Activated B cell treated with CpG ODN at 0.5 μM for 24 hours (primary cell): ENCODE results near the gene CPNE4. TPM values are rescaled to one million over a fixed set of nuclear protein-coding genes. Genes with fewer than 3 reads are reported as not detected.

Experiments used
- ATAC-seq: fragments of 200-7000 bp; cut with Tn5 transposase; one replicate; pipeline ENCODE4 v1.10.0; 2021; ENCODE audit warnings: low read depth, mild to moderate bottlenecking, moderate library complexity
- CTCF ChIA-PET: fragments of 350-600 bp; sonication (Branson Sonifier 250); formaldehyde crosslinking; loops from one replicate; lab custom pipeline; 2021; ENCODE audit warnings: antibody characterized with exemption; lab: Charles Lee
- POLR2A ChIA-PET: fragments of 350-600 bp; sonication (Branson Sonifier 250); formaldehyde crosslinking; loops from one replicate; lab custom pipeline; 2021; ENCODE audit warnings: antibody characterized with exemption; lab: Charles Lee
- DNase-seq: peaks from one replicate; pipeline ENCODE4 v3.0.0; 2022
- H3K27ac Mint-ChIP-seq: one replicate; pipeline ENCODE4 v1.8.0; 2020; ENCODE audit warnings: mixed read lengths
- H3K27me3 Mint-ChIP-seq: one replicate; pipeline ENCODE4 v1.8.0; 2021; ENCODE audit warnings: mixed read lengths
- H3K36me3 Mint-ChIP-seq: one replicate; pipeline ENCODE4 v1.8.0; 2021; ENCODE audit warnings: low read depth, mixed read lengths
- H3K4me1 Mint-ChIP-seq: one replicate; pipeline ENCODE4 v1.8.0; 2021; ENCODE audit warnings: mixed read lengths
- H3K4me3 Mint-ChIP-seq: one replicate; pipeline ENCODE4 v1.8.0; 2020; ENCODE audit warnings: mild to moderate bottlenecking, mixed read lengths
- H3K9me3 Mint-ChIP-seq: one replicate; pipeline ENCODE4 v1.8.0; 2020; ENCODE audit warnings: mixed read lengths
- intact Hi-C: fragments of 100-400 bp; cut with micrococcal nuclease; formaldehyde crosslinking; loops from one replicate; pipeline ENCODE4 v1.15.1; 2024
- total RNA-seq: library from RNA; stranded (reverse); gene quantifications from 2 replicates; pipeline ENCODE4 v1.2.3, GENCODE V29; 2022
- TF ChIP-seq, protein P1 (sequence below): fragments of 200-600 bp; IDR thresholded peaks from one replicate; pipeline ENCODE4 v1.8.0; 2022; ENCODE audit warnings: antibody characterized with exemption, mild to moderate bottlenecking

CPNE4 gene
- total RNA-seq, 1 donor from 2014 or later, result not detected

GRCh38 chr3:131612745-131613144, 422.1 kb downstream of the CPNE4 start:
- intact Hi-C loops, result no loop called here

DNA sequence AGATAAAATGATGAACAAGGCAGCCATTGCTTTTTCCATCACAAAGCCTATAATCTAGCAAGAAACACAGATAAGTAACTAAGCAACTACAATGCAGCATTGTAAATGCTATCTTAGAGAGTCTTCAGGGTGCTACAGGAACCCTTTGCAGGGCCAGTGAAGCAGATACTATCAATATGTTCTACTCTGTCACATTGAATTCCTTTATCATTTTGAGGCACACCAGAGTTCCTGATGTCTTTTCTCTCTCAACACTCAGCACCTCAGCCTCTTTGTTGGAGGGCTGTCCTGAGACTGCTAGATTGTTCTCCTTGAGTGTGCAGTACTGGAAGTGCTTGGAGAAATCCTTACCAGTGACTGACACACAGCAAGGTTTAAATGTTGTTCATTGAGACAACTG, 424.6 kb downstream of the CPNE4 start:
- ChIA-PET POLR2A (no interaction called here), CTCF (no interaction called here)
- no peak overlapping the region for H3K27ac Mint-ChIP-seq
- intact Hi-C loops, result no loop called here
- H3K4me1 Mint-ChIP-seq, result no peaks in the 10 kb centered on the region
- H3K36me3 Mint-ChIP-seq, result no peaks in the 10 kb centered on the region
- no peak overlapping the region for H3K4me3 Mint-ChIP-seq
- TF ChIP-seq, protein P1, sequence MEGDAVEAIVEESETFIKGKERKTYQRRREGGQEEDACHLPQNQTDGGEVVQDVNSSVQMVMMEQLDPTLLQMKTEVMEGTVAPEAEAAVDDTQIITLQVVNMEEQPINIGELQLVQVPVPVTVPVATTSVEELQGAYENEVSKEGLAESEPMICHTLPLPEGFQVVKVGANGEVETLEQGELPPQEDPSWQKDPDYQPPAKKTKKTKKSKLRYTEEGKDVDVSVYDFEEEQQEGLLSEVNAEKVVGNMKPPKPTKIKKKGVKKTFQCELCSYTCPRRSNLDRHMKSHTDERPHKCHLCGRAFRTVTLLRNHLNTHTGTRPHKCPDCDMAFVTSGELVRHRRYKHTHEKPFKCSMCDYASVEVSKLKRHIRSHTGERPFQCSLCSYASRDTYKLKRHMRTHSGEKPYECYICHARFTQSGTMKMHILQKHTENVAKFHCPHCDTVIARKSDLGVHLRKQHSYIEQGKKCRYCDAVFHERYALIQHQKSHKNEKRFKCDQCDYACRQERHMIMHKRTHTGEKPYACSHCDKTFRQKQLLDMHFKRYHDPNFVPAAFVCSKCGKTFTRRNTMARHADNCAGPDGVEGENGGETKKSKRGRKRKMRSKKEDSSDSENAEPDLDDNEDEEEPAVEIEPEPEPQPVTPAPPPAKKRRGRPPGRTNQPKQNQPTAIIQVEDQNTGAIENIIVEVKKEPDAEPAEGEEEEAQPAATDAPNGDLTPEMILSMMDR, result no peak
- DNase-seq, result no peak
- no peak for ATAC-seq
- no peaks in the 10 kb centered on the region for H3K9me3 Mint-ChIP-seq
- peaks cover 4% of the 10 kb centered on the region for H3K27me3 Mint-ChIP-seq

More at GRCh38 chr3:131612745-131613144, 422.1 kb downstream of the CPNE4 start:
- ATAC-seq (no peak), DNase-seq (no peak)
- ChIA-PET CTCF (no interaction called here), POLR2A (no interaction called here)
- no peak overlapping the region for H3K27ac Mint-ChIP-seq
- H3K4me3 Mint-ChIP-seq, result no peak overlapping the region
- TF ChIP-seq, protein P1, result no peak
- H3K9me3 Mint-ChIP-seq, result no peaks in the 10 kb centered on the region
- no peaks in the 10 kb centered on the region for H3K36me3 Mint-ChIP-seq
- no peaks in the 10 kb centered on the region for H3K4me1 Mint-ChIP-seq
- peaks cover 6% of the 10 kb centered on the region for H3K27me3 Mint-ChIP-seq

- peaks cover 4% of the 10 kb centered on the region for H3K27me3 Mint-ChIP-seq
- H3K27ac Mint-ChIP-seq, result no peak overlapping the region
- DNase-seq (no peak), ATAC-seq (no peak)
- H3K36me3 Mint-ChIP-seq, result no peaks in the 10 kb centered on the region
- TF ChIP-seq, protein P1, result no peak
- POLR2A ChIA-PET, result no interaction called here
- intact Hi-C loops, result no loop called here
- no peaks in the 10 kb centered on the region for H3K9me3 Mint-ChIP-seq
- H3K4me1 Mint-ChIP-seq, result no peaks in the 10 kb centered on the region
- H3K4me3 Mint-ChIP-seq, result no peak overlapping the region
- CTCF ChIA-PET, result no interaction called here
Observed at GRCh38 chr3:131608741-131609140, 426.1 kb downstream of the CPNE4 start.

DNA sequence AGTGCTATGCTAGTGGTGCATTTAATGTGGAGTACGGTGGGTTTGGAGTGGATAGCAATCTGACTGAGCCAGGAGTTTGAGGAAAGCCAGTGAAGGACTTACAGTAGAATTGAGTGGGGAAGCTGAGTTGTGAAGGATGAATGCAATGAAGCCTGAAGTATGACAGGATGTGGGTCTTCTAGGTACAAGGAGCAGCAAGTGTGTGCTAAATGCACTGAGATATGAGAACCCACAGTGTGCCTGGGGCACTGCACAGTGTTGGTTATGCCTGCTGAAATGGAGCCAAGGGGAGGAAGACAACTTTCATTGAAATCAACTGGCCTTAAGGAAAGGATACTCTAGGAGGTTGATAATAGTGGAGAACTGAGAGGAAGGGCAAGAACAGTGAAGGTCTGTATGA, 426.5 kb downstream of the CPNE4 start:
- DNase-seq (no peak), ATAC-seq (no peak)
- Mint-ChIP-seq H3K36me3 (no peaks in the 10 kb centered on the region), H3K27ac (no peak overlapping the region), H3K9me3 (no peaks in the 10 kb centered on the region), H3K4me3 (no peak overlapping the region), H3K27me3 (peaks cover 4% of the 10 kb centered on the region), H3K4me1 (no peaks in the 10 kb centered on the region)
- intact Hi-C loops, result no loop called here
- TF ChIP-seq, protein P1, result no peak
- ChIA-PET POLR2A (no interaction called here), CTCF (no interaction called here)

GRCh38 chr3:131605916-131606315, 428.9 kb downstream of the CPNE4 start:
- POLR2A ChIA-PET, result no interaction called here
- no peak overlapping the region for H3K4me3 Mint-ChIP-seq
- DNase-seq (no peak), ATAC-seq (no peak)
- TF ChIP-seq, protein P1, result no peak
- H3K27ac Mint-ChIP-seq, result no peak overlapping the region
- intact Hi-C loops, result no loop called here
- no peaks in the 10 kb centered on the region for H3K4me1 Mint-ChIP-seq
- no peaks in the 10 kb centered on the region for H3K36me3 Mint-ChIP-seq
- no peaks in the 10 kb centered on the region for H3K9me3 Mint-ChIP-seq
- peaks cover 7% of the 10 kb centered on the region for H3K27me3 Mint-ChIP-seq
- CTCF ChIA-PET, result no interaction called here
